ENCODE measurements around the gene ZC3H6. TPM values are rescaled to one million over a fixed set of nuclear protein-coding genes. Genes with fewer than 3 reads are reported as not detected.

Gene ZC3H6
- total RNA-seq, 2 experiments from 2014 or later, result 14.4 to 15.0 TPM

DNA sequence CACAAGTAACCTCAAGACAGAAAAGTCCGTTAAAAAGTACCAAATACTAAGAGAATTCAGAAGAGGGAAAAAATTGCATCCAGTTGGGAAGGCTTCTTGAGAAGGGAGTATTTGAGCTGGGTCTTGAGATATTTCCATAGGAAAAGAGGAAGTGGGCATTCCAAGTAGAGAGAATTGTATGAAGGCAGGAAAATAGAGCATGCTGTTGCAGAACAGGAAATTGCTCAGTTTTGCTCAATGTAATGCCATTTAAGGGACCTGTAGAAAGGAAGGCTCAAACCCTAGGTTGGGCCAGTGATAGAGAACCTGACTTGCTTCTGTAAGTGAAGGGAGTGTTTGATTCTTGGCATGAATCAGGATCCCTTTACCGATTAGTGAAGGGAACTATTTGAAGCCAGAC lies 19.5 kb upstream of the ZC3H6 start:
- H3K9me3 Mint-ChIP-seq, result no peaks in the 10 kb centered on the region
- H3K4me3 Mint-ChIP-seq, result no peak overlapping the region
- no peaks in the 10 kb centered on the region for H3K27me3 Mint-ChIP-seq
- CTCF ChIA-PET, result interaction anchor here (1.1 to 1.5 kb wide), 4 partner anchors 16 to 138 kb away, joined by 3 to 8 read pairs (median 4); no protein-coding TSS in a partner anchor
- POLR2A ChIA-PET, result interaction anchor here (0.6 to 1.5 kb wide), 2 partner anchors 13 to 74 kb away, joined by 3 to 7 read pairs; no protein-coding TSS in a partner anchor
- no peak for DNase-seq
- H3K27ac Mint-ChIP-seq, result no peak overlapping the region
- H3K36me3 Mint-ChIP-seq, result no peaks in the 10 kb centered on the region
- peaks cover 24% of the 10 kb centered on the region for H3K4me1 Mint-ChIP-seq (ENCODE audit: low read depth)
- intact Hi-C loops (cut with micrococcal nuclease), result loop anchor here (1.0 to 10.0 kb wide), 8 partner anchors 19 to 374 kb away; partner anchors contain the start of genes ANAPC1, CHCHD5, POLR1B and TMEM87B

DNA sequence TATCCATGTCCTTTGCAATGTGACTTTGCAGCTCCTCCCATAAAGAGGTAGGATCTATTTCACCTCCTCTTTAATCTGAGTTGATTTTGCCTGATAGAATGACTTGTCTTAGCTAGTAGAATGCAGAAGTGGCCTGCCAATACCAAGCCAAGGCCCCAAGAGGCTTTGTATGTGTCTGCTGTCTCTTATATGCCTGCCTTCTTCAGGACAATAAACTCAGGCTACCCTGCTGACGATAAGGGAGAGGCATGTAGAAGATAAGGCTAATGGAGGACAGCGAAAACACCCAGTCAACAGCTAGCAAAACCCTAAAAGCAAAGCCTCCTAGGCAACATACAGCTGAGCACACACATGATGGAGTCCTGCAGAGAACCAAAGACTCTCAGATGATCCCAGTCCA lies 18.7 kb upstream of the ZC3H6 start:
- Mint-ChIP-seq H3K4me3 (no peak overlapping the region), H3K9me3 (no peaks in the 10 kb centered on the region), H3K27ac (no peak overlapping the region), H3K4me1 (ENCODE audit: low read depth) (peaks cover 24% of the 10 kb centered on the region), H3K27me3 (no peaks in the 10 kb centered on the region), H3K36me3 (no peaks in the 10 kb centered on the region)
- no peak for DNase-seq
- intact Hi-C loops (cut with micrococcal nuclease), result loop anchor here (5.0 to 10.0 kb wide), 4 partner anchors 134 to 374 kb away; partner anchors contain the start of genes ANAPC1, POLR1B and TTL
- CTCF ChIA-PET, result interaction anchor here (1.0 to 1.2 kb wide), 2 partner anchors 15 to 74 kb away, joined by 3 read pairs; no protein-coding TSS in a partner anchor
- POLR2A ChIA-PET, result no interaction called here

DNA sequence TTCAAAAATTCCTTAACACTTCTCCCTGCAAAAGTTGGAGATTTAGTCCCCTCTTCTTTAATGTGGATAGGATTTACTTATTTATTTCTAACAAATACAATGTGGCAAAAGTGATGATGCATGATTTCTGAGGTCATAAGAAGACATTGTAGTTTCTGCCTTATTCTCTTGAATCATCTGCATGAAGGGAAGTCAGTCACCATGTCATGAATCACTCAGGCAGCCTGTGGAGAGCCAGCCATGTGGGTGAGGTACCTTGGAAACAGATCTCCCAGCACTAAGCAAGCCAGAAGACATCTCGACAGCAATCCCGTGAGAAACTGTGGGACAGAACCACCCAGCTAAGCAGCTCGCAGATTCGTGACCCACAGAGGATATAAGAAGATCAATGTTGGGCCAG lies 17.8 kb upstream of the ZC3H6 start:
- ChIA-PET POLR2A (no interaction called here), CTCF (interaction anchor here (0.6 to 1.0 kb wide), 2 partner anchors 75 to 1058 kb away, joined by 3 read pairs; no protein-coding TSS in a partner anchor)
- no peaks in the 10 kb centered on the region for H3K27me3 Mint-ChIP-seq
- no peaks in the 10 kb centered on the region for H3K36me3 Mint-ChIP-seq
- no peaks in the 10 kb centered on the region for H3K9me3 Mint-ChIP-seq
- DNase-seq, result peak; percentile 29
- H3K4me3 Mint-ChIP-seq, result no peak overlapping the region
- no peak overlapping the region for H3K27ac Mint-ChIP-seq
- intact Hi-C loops (cut with micrococcal nuclease), result loop anchor here (5.0 to 10.0 kb wide), 4 partner anchors 135 to 375 kb away; partner anchors contain the start of genes ANAPC1, POLR1B and TTL
- peaks cover 24% of the 10 kb centered on the region for H3K4me1 Mint-ChIP-seq (ENCODE audit: low read depth)

DNA sequence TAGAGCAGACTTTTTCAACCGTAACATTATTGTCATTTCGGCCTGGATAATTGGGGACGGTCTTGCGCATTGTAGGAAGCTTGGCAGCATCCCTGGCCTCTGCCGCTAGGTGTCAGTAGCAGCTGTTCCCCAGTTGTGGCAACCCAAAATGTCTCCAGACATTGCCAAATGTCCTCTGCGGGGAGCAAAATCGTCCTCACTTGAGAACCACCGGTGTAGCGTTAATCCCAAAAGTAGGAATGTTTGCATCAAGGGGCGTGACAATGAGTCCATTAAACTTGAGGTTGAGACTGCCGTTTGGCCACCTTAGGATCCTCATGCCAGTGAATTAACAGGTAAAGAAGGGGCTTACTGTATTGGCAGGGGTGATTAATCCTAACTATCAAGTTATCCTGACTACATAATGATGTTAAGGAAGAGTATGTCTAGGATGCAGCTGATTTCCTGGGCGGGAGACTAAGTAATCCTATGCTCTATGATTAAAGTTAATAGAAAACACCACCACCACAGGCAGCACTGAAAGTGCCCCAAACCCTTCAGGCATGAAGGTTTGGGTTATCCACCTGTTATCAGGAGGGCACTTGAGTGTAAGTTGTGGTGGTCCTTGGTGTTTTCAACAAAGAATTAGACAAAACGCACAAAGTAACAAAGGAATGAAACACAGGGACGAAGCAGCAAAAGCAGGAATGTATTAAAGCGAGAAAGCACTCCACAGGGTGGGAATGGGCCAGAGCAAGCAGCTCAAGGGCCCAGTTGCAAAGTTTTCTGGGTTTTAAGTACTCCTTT lies 15.7 kb upstream of the ZC3H6 start:
- H3K9me3 Mint-ChIP-seq, result no peaks in the 10 kb centered on the region
- no peaks in the 10 kb centered on the region for H3K27me3 Mint-ChIP-seq
- ChIA-PET POLR2A (interaction anchor here (1.3 kb wide), 1 partner anchor 221 kb away, joined by 3 read pairs; no protein-coding TSS in a partner anchor), CTCF (interaction anchor here (0.6 to 2.8 kb wide), 20 partner anchors 8 to 448 kb away, joined by 3 to 22 read pairs (median 4); no protein-coding TSS in a partner anchor)
- H3K27ac Mint-ChIP-seq, result no peak overlapping the region
- H3K4me3 Mint-ChIP-seq, result peak overlapping the region; percentile 54
- intact Hi-C loops (cut with micrococcal nuclease), result loop anchor here (2.0 to 10.0 kb wide), 5 partner anchors 137 to 377 kb away; partner anchors contain the start of genes ANAPC1, POLR1B, RGPD8 and TTL
- H3K4me1 Mint-ChIP-seq (ENCODE audit: low read depth), result peaks cover 13% of the 10 kb centered on the region
- peak; percentile 90 for DNase-seq
- H3K36me3 Mint-ChIP-seq, result no peaks in the 10 kb centered on the region

DNA sequence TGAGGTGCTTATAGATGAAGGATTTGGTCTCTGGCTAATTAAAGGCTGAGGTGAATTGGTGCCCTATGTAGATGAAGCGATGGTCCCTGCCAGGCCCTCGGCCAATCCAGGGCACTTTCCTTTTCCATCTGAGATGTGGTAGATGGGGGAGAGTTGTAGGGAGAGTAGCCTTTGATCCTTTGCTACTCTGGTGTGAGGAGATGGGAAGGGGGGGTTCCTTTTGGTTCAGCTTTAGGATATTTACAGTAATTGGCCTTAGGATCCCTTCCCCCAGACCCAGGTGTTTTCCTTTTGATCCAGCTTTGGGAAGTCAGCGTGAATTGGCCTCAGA lies 15.1 kb upstream of the ZC3H6 start:
- CTCF ChIA-PET, result interaction anchor here (0.6 to 2.8 kb wide), 14 partner anchors 9 to 448 kb away, joined by 3 to 22 read pairs (median 4); no protein-coding TSS in a partner anchor
- Mint-ChIP-seq H3K27me3 (no peaks in the 10 kb centered on the region), H3K9me3 (no peaks in the 10 kb centered on the region), H3K36me3 (no peaks in the 10 kb centered on the region), H3K27ac (no peak overlapping the region), H3K4me1 (ENCODE audit: low read depth) (peaks cover 13% of the 10 kb centered on the region), H3K4me3 (no peak overlapping the region)
- no peak for DNase-seq
- POLR2A ChIA-PET, result no interaction called here
- intact Hi-C loops (cut with micrococcal nuclease), result no loop called here

DNA sequence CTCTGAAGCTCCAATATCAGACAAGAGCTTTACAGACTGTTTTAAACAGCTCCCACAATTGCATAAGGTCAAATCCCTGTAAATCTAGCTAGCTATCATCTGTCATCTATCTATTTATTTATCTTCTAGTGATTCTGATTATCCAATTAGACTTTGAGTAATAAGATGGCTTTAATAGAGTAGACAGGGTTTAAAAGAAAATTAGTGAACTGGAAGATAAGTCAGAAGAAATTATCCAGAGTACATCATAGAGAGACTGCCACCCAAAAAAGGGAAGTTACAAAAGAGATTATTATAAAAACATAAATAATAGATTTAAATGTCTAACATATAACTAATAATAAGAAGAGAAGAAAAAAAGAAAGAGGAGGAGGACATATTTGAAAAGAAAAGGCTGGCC lies 12.5 kb upstream of the ZC3H6 start:
- intact Hi-C loops (cut with micrococcal nuclease), result no loop called here
- ChIA-PET POLR2A (no interaction called here), CTCF (no interaction called here)
- Mint-ChIP-seq H3K9me3 (no peaks in the 10 kb centered on the region), H3K36me3 (no peaks in the 10 kb centered on the region), H3K27me3 (no peaks in the 10 kb centered on the region), H3K4me3 (no peak overlapping the region), H3K27ac (no peak overlapping the region), H3K4me1 (ENCODE audit: low read depth) (peaks cover 6% of the 10 kb centered on the region)
- DNase-seq, result no peak

DNA sequence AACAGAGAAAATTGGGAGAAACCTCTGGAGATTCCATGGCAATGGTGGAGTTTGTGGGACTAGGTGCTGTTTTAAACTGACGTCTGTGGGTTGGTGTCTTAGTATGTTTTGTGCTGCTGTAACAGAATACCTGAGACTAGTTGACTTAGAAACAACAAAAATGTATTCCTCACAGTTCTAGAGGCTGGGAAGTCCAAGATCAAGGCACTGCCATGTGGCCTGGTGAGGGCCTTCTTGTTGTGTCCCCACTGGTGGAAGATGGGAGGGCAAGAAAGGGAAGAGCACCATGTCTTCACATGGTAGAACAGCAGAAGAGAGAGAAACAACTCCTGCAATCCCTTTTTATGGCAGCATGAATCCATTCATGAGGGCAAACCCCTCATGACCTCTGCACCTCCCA lies 6.8 kb upstream of the ZC3H6 start:
- peaks cover 5% of the 10 kb centered on the region for H3K9me3 Mint-ChIP-seq
- H3K4me1 Mint-ChIP-seq (ENCODE audit: low read depth), result no peaks in the 10 kb centered on the region
- POLR2A ChIA-PET, result interaction anchor here (1.0 kb wide), 1 partner anchor 13 kb away, joined by 7 read pairs; the partner anchor contains the start of gene ZC3H8
- CTCF ChIA-PET, result interaction anchor here (1.0 kb wide), 1 partner anchor 10 kb away, joined by 3 read pairs; no protein-coding TSS in a partner anchor
- no peak overlapping the region for H3K27ac Mint-ChIP-seq
- H3K36me3 Mint-ChIP-seq, result no peaks in the 10 kb centered on the region
- no peak overlapping the region for H3K4me3 Mint-ChIP-seq
- no peak for DNase-seq
- no peaks in the 10 kb centered on the region for H3K27me3 Mint-ChIP-seq
- intact Hi-C loops (cut with micrococcal nuclease), result no loop called here

DNA sequence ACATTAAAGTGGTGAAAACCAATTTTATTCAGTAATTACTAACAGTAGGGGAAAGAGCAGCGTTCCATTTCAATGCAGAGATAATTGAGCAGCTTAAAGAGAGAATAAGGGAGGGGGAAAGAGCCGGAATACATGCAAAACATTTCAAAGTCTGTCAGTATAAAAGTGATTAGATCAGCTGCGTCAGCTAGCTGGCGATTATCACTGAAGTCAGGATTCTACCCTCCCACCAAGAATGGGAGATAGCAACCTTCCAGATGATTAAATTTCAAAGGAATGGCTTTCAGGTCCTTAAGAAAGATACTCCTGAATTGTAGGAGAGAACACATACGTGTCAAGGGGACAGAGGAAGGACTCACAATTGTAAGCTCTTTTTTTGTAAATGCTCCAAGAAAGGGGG lies 2.7 kb upstream of the ZC3H6 start:
- H3K27ac Mint-ChIP-seq, result no peak overlapping the region
- DNase-seq, result no peak
- H3K36me3 Mint-ChIP-seq, result no peaks in the 10 kb centered on the region
- H3K4me1 Mint-ChIP-seq (ENCODE audit: low read depth), result peaks cover 7% of the 10 kb centered on the region
- intact Hi-C loops (cut with micrococcal nuclease), result no loop called here
- ChIA-PET CTCF (interaction anchor here (1.4 to 1.8 kb wide), 2 partner anchors 14 to 17 kb away, joined by 3 to 8 read pairs; no protein-coding TSS in a partner anchor), POLR2A (no interaction called here)
- peaks cover 5% of the 10 kb centered on the region for H3K9me3 Mint-ChIP-seq
- no peaks in the 10 kb centered on the region for H3K27me3 Mint-ChIP-seq
- no peak overlapping the region for H3K4me3 Mint-ChIP-seq

DNA sequence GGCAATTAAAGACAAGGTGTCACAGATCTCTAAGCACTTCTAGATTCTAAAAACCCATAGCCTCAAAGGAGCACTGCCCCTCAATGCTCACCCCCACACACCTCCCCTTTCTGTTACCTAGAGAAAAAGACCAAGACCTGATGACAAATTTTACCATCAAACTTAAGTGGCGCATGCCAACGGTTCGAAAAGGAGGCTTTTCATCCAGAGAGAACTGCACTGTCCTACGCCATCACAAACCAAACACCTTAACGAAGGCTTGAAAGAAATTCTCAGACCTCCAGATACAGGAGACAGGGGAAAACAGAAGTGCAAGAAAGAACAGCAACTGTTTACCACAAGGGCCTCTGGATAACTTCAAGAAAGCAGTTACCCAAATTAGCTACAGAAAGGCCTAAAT lies 2.0 kb upstream of the ZC3H6 start:
- H3K27ac Mint-ChIP-seq, result no peak overlapping the region
- intact Hi-C loops (cut with micrococcal nuclease), result no loop called here

DNA sequence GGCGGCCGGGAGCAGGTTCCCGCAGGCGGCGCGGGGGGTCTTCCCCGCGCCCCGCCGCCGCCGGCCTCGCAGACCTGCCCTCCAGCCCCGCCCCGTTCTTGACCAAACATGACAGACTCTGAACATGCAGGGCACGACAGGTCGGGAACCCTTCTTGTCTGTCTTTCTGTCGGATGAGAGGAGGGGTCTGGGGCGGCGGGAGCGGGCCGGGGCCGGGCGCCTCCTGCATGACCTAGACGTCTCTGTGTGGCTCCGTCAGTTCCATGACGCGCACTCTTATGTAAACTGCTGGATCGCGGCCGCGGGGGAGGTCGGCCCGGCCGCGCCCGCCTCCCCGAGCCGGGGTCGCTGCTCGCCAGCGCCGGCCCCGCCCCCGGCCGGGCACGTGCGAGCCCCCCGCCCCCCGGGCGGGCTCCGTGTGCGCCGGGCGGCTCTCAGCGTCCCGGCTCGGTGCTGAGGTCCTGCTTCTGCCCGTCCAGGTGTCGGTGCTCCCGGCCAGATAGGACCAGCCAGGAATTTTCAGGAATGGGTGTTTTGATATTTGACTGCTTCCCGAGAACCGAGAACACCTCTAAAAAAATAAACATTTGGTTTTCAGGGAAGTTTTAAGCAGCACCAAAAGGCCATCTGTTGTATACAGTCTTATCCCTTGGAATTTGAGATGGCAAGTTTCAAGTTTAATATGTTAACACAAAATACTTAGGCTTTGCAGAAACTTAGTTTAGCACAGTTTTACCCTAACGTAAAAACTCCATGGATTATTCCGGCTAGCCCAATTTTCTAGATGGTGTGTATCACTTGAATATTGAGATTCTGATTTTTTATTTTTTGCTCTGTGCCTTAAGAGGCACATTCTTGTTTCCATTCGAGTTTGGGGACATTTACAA lies 733 bp downstream of the ZC3H6 start:
- no peaks in the 10 kb centered on the region for H3K9me3 Mint-ChIP-seq
- H3K27me3 Mint-ChIP-seq, result no peaks in the 10 kb centered on the region
- H3K4me3 Mint-ChIP-seq, result peak overlapping the region; percentile 93
- H3K36me3 Mint-ChIP-seq, result no peaks in the 10 kb centered on the region
- ChIA-PET CTCF (no interaction called here), POLR2A (no interaction called here)
- DNase-seq, result peak; percentile 84
- intact Hi-C loops (cut with micrococcal nuclease), result loop anchor here (1.0 to 5.0 kb wide), 5 partner anchors 21 to 306 kb away; partner anchors contain the start of genes CHCHD5, POLR1B, TMEM87B and ZC3H8
- H3K4me1 Mint-ChIP-seq (ENCODE audit: low read depth), result peaks cover 23% of the 10 kb centered on the region
- peak overlapping the region; percentile 97 for H3K27ac Mint-ChIP-seq

More for the DNA sequence above, 2.0 kb upstream of the ZC3H6 start:
- peaks cover 11% of the 10 kb centered on the region for H3K4me1 Mint-ChIP-seq (ENCODE audit: low read depth)
- DNase-seq, result no peak
- no peaks in the 10 kb centered on the region for H3K36me3 Mint-ChIP-seq
- CTCF ChIA-PET, result interaction anchor here (0.9 to 1.1 kb wide), 2 partner anchors 13 to 14 kb away, joined by 3 read pairs; no protein-coding TSS in a partner anchor
- POLR2A ChIA-PET, result interaction anchor here (0.5 kb wide), 1 partner anchor 85 kb away, joined by 3 read pairs; no protein-coding TSS in a partner anchor
- H3K9me3 Mint-ChIP-seq, result peaks cover 3% of the 10 kb centered on the region
- H3K4me3 Mint-ChIP-seq, result no peak overlapping the region
- no peaks in the 10 kb centered on the region for H3K27me3 Mint-ChIP-seq

DNA sequence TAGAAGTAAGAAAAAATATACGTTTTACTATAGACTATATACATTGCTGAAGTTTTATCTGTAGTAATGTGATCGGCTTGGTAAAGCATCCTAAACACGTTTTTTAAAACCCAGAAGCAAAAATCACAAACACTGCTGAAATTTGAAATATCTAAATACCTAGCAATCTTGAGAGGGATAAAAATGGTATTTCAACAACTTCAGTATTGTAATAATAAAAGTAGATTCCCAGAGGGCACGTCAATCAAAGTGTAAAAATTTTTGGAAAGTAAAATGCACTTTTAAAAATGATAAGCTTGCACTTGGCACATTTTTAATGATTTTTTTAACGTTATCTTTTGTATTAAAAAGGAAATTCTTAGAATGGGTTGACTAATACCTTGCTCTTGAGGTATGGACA lies 1.6 kb downstream of the ZC3H6 start:
- Mint-ChIP-seq H3K9me3 (no peaks in the 10 kb centered on the region), H3K27ac (no peak overlapping the region), H3K4me3 (peak overlapping the region; percentile 93), H3K36me3 (no peaks in the 10 kb centered on the region), H3K27me3 (no peaks in the 10 kb centered on the region), H3K4me1 (ENCODE audit: low read depth) (peaks cover 26% of the 10 kb centered on the region)
- ChIA-PET CTCF (interaction anchor here (1.5 kb wide), 1 partner anchor 18 kb away, joined by 6 read pairs; no protein-coding TSS in a partner anchor), POLR2A (no interaction called here)
- intact Hi-C loops (cut with micrococcal nuclease), result loop anchor here (2.0 to 5.0 kb wide), 3 partner anchors 88 to 305 kb away; partner anchors contain the start of genes CHCHD5 and POLR1B
- DNase-seq, result no peak
